ENCODE results near the gene SLC36A3. TPM values are rescaled to one million over a fixed set of nuclear protein-coding genes. Genes with fewer than 3 reads are reported as not detected.

The SLC36A3 gene
- total RNA-seq: not detected in 2 replicates

DNA sequence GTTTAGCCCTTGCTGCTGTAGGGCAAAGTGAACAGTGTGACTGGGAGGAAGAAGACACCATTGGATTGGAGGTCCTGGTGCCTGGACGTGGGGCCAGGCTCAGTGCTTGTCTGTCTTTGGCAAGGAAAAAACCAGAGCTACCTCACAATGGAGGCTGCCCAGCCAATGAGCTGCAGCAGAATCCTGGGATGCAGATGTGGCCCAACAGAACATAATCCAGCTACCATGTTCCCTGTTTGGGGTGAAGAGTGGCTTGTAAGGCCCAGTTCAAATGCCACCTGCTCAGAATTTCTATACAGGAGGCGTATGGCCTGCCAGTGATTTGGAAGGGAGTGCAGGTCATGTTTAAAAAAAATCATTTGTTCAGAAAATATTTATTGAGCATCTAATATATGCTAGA lies at the start of gene SLC36A3:
TSS of gene SLC36A3 (minus strand) at position 101 of the 400 bp plus-strand sequence. CDS start 412 bp downstream, outside the sequence.

DNA sequence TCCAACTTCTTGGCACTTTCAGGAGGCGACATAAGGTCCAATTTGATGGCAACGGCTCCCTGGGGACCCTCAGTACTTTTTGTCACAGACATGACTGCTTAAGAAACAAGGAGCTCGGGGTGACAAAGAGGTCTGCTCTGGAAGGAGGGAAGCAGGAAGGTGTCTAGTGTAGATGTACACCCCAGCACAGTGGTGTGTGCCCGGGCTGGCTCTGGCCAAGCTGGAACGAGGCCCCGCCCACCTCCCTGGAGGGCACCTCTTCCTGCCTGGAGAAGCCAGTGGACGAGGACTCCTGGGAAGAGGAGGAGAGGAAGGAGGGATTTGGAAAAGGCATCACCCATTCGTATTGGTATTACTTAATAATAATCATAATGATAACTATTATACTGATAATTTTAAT lies 43.8 kb upstream of the SLC36A3 start, which contains the start of gene SLC36A2:
TSS of gene SLC36A2 (minus strand) at position 191 of the 400 bp plus-strand sequence. CDS start at position 92, 99 bp downstream.

DNA sequence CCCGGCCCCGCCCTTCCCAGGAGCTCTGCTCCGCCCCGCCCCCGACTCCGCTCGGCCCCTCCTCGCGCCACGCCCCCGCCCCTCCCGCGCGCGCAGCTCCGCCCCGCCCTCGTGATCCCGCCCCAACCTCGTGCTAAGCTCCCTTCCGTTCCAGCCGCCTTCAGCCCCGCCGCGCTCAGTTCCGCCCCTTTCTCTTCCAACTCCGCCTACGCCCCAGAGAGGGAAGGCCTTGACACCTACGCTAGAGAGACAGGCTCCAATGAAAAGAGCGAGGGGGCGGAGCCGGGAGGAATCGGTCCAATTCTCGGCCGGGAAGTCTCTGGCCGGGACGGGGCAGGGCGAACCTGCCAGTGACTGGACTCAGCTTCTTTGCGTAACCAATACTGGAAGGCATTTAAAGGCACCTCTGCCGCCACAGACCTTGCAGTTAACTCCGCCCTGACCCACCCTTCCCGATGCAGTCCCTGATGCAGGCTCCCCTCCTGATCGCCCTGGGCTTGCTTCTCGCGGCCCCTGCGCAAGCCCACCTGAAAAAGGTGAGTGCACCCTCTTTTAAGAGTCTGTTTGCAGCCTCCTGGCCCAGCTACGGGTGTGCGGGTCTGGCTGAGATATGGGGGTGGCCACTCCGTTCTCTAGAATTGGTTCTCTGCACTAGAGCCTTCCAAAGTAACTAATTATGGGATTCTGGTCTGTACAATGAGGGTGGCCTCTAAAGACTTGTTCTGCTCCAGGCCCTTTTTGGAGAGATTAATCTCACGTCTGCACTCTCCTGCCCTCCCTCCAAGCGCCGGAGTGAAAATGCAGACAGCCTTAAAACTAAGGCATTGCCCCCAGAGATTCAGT lies 50.6 kb downstream of the SLC36A3 start, which contains the start of gene GM2A:
TSS of gene GM2A (plus strand) at position 424 of the 843 bp plus-strand sequence. CDS start at position 456, 32 bp downstream.

Other genes starting within 250 kb of the SLC36A3 start
- gene TNIP1, start 222.7 kb downstream of the SLC36A3 start, total RNA-seq: 77.8 and 85.3 TPM in 2 replicates
- gene ANXA6, start 146.0 kb downstream of the SLC36A3 start, total RNA-seq: 7.1 and 15.8 TPM in 2 replicates
- gene CCDC69, start 79.7 kb downstream of the SLC36A3 start, total RNA-seq: 0.54 and 1.5 TPM in 2 replicates
- gene GM2A, start 50.6 kb downstream of the SLC36A3 start, total RNA-seq: 11.4 and 15.3 TPM in 2 replicates
- not detected in 2 replicates for gene SLC36A2, start 43.8 kb upstream of the SLC36A3 start, total RNA-seq
- gene SLC36A1, start 143.8 kb upstream of the SLC36A3 start, total RNA-seq: 1.4 and 3.3 TPM in 2 replicates